GM12874 (cell line): ENCODE measurements around the gene PRKG2.

Experiments
- TF ChIP-seq, protein P1 (sequence below): IDR thresholded peaks from 2 replicates; pipeline ENCODE4 v1.5.1; 2011; ENCODE audit warnings: low read depth, mild to moderate bottlenecking, control low read depth, low read length, moderate library complexity; ENCODE audit not compliant: insufficient read depth

The PRKG2 gene

DNA sequence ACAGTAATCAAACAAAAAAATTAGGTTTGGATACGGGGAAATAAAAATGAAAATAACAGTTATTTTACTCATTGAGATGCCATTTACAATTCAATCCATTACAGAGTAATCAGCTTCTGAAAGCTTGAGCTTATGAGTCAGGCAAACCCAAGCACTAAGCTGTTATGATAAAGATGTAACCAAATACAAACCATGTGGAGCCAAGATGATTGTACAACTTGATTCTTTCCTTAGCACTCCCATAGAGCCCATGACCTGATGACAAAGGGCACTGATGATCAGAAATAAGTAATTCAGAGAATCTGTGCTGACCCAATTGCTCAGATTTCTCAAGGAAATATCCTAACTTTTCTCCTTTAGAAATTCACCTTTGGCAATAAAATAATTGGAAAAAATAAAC lies 40.5 kb upstream of the PRKG2 start:
- TF ChIP-seq, protein P1, sequence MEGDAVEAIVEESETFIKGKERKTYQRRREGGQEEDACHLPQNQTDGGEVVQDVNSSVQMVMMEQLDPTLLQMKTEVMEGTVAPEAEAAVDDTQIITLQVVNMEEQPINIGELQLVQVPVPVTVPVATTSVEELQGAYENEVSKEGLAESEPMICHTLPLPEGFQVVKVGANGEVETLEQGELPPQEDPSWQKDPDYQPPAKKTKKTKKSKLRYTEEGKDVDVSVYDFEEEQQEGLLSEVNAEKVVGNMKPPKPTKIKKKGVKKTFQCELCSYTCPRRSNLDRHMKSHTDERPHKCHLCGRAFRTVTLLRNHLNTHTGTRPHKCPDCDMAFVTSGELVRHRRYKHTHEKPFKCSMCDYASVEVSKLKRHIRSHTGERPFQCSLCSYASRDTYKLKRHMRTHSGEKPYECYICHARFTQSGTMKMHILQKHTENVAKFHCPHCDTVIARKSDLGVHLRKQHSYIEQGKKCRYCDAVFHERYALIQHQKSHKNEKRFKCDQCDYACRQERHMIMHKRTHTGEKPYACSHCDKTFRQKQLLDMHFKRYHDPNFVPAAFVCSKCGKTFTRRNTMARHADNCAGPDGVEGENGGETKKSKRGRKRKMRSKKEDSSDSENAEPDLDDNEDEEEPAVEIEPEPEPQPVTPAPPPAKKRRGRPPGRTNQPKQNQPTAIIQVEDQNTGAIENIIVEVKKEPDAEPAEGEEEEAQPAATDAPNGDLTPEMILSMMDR, result no peak

DNA sequence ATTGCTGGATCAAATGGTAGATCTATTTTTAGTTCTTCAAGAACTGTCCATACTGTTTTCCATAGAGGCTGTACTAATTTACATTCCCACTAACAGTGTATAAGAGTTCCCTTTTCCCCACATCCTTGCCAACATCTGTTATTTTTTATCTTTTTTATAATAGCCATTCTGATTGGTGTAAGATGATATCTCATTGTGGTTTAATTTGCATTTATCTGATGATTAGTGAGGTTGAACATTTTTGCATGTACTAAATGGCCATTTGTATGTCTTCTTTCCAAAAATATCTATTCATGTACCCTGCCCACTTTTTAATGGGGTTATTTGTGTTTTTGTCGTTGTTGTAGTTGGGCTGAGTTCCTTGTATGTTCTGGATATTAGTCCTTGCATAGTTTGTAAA lies 35.4 kb upstream of the PRKG2 start:
- TF ChIP-seq, protein P1, result no peak

DNA sequence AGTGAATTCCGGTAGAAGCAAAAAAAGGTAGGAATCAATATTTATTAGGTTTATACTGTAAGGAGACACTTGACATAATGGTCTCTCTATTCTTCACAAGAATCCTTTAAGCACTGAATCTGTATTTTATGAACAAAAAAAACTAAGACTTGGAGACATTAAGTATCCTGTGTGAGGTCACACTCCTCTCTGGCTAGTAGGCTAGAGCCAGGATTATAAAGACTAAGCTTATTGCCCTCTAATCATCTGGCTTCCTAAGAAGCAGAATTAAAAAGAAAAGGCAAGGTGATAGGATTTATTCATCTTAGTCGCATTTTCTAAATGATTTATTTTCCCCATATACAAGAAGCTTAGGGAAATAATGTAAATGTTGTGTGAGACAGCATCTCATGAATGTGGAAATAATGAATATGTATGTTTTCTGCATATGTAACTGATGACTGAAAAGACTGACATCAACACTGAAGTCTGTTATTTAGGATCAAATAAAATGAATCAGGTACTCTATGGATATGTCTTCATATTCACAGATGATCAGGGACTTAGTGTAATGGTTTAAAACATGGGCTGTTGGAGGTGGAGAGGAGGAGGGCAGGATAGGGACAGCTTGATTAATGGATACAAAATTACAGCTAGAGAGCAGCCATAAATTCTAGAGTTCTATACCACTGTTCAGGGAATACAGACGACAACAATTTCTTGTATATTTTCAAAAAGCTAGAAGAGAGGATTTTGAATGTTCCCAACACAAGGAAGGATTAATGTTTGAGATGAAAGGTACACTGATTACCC lies 30.4 kb upstream of the PRKG2 start:
- TF ChIP-seq, protein P1, result no peak

DNA sequence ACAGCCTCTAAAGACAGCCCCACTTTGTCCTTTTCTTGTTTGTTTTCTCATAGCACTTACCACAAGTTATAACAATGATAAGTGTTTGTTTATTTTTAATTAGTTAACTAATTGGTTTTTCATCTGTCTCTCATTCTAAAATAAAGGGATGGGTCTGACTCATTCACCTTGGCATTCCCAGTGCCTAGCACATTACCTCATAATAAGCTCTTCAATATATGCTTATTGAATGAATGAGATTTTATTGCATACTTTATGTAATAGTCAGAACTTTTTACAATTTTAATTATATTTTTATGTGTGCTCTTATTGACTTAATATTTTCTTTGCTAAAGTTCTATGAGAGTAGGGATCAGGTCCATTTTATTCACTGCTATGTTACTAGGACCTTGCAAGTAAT lies 22.8 kb upstream of the PRKG2 start:
- TF ChIP-seq, protein P1, result no peak

DNA sequence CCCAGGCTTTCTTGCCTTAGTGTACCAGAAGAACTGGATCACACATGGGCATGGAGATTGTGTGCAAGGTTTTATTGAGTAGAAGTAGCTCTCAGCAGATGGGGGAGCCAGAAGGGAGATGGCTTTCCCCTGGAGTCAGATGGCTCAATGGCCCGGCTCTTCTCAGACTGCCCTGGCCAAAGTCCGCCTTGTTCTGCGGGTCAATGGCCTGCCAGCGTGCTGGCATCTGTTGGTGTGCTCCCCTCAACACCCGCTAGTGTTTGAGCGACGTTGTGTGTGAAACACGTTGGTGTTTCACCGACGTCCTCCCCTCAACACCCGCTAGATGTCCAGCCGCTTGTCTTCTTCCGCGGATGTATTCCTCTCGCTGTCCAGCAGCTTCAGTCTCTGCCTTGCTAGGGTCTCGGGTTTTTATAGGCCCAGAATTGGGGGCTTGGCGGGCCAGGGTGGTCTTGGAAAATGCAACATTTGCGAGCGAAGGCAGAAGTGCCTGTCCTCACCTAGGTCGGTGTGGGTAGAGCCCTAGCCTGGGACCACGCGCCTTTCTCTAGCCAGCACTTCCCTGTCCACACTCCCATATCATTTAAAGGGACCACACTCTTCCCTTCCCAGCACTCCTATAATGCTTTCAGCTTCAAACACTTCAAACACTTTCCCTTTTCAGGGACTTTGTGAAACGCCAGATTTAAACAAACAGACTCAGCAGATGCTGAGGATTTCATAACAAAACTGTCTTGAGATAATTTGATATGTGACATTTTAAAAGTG lies 21.1 kb upstream of the PRKG2 start:
- TF ChIP-seq, protein P1, result no peak

DNA sequence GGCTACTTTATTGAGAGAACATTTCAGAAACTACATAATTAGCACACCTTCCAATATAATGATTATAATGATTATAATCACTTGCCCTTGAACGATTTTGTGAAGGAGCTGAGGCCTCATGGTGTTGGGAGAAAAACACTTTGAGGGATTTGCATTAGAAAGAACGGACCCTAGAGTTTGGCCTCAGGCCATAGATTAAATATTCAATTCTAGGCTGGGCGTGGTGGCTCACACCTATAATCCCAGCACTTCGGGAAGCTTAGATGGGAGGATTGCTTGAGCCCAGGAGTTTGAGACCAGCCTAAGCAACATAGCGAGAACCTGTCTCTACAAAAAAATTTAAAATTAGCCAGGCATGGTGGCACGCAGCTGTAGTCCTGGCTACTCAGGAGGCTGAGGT lies 12.9 kb upstream of the PRKG2 start:
- TF ChIP-seq, protein P1, result no peak

DNA sequence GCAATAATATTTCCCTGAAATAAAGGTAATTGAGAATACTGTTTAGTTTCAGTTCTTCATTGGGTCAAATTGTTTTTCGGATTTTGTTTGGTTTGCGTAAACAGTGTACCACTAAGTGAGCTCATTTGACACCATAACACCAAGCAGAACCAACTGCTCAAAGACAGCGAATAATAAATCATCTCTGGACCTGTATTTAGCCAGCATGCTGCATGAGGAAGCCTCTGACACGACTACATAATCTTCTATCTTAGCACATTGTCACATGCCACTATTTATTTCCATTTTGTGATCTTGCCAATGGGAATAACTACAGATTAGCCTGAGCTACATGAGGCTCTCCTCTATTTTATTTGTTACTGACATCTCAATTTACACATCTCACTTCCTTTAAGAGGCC lies 12.1 kb upstream of the PRKG2 start:
- TF ChIP-seq, protein P1, result no peak
